Measurements from ENCODE around the gene ZNF804B. TPM values are rescaled to one million over a fixed set of nuclear protein-coding genes. Genes with fewer than 3 reads are reported as not detected.

The ZNF804B gene
- total RNA-seq, 1 donor from 2014 or later: not detected

DNA sequence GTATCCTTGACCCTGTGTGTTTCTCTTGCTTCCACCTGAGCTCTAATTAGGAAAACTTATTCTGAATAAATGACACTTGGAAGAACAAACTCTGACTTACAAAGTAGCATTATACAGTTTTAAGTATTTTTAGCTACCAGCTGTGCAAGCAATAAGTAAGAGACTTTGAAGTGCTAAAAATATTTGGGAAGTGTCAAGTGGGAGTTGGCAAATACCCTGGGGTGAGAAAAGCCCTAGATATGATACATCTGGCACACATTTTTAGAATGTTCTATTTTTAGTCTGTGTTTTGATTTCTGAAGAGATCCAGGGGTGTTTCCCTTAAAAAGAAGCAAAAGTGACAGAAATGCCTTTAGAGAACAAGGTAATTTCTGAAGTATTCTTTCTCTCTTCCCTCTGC is 168.8 kb downstream of the ZNF804B start:
- no peaks in the 10 kb centered on the region for H3K9me3 Mint-ChIP-seq
- Histone ChIP-seq H3K79me2 (ENCODE audit: low read depth) (no peaks in the 10 kb centered on the region), H3K4me1 (no peaks in the 10 kb centered on the region), H3K27ac (no peak overlapping the region), H3K9me3 (ENCODE audit: low read depth) (no peaks in the 10 kb centered on the region), H3K9ac (no peak overlapping the region), H3F3A (ENCODE audit: low read depth) (no peaks in the 10 kb centered on the region), H3K27me3 (no peaks in the 10 kb centered on the region), H3K4me2 (no peak overlapping the region), H2AFZ (replicated peaks) (no peak overlapping the region), H3K36me3 (no peaks in the 10 kb centered on the region), H3K4me3 (no peak overlapping the region), H4K20me1 (ENCODE audit: low read depth) (no peaks in the 10 kb centered on the region)
- H3K36me3 Mint-ChIP-seq: no peaks in the 10 kb centered on the region
- H3K4me3 Mint-ChIP-seq: no peak overlapping the region
- no peaks in the 10 kb centered on the region for H3K27me3 Mint-ChIP-seq (ENCODE audit: insufficient read depth, low read depth)
- no peaks in the 10 kb centered on the region for H3K4me1 Mint-ChIP-seq
- H3K27ac Mint-ChIP-seq: no peak overlapping the region
- TF ChIP-seq EZH2phosphoT487 (IDR thresholded peaks at IDR 0.05): no peak
- TF ChIP-seq, protein P1, sequence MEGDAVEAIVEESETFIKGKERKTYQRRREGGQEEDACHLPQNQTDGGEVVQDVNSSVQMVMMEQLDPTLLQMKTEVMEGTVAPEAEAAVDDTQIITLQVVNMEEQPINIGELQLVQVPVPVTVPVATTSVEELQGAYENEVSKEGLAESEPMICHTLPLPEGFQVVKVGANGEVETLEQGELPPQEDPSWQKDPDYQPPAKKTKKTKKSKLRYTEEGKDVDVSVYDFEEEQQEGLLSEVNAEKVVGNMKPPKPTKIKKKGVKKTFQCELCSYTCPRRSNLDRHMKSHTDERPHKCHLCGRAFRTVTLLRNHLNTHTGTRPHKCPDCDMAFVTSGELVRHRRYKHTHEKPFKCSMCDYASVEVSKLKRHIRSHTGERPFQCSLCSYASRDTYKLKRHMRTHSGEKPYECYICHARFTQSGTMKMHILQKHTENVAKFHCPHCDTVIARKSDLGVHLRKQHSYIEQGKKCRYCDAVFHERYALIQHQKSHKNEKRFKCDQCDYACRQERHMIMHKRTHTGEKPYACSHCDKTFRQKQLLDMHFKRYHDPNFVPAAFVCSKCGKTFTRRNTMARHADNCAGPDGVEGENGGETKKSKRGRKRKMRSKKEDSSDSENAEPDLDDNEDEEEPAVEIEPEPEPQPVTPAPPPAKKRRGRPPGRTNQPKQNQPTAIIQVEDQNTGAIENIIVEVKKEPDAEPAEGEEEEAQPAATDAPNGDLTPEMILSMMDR (IDR thresholded peaks at IDR 0.05): no peak
- TF ChIP-seq EZH2 (IDR thresholded peaks at IDR 0.05): no peak
- DNase-seq (ENCODE audit: low spot score): no peak

DNA sequence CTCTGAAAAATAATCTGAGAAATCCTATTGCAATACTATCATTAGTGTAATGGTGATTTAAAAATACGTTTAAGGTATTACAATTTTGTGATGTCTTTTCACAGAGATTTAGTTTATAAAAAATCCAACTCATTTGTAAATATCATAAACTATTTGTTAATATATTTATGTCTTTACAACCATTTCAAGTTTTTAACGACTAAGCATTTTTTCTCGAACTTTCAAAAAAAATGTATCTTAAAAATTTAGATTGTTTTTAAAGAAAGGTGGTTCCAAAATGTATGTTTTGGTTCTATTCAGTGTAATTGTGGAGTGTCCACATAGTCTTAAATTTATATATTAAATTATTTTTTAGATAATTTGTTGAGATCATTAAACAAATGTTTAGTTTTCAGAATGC is 170.2 kb downstream of the ZNF804B start:
- Mint-ChIP-seq H3K4me3 (no peak overlapping the region), H3K36me3 (no peaks in the 10 kb centered on the region), H3K4me1 (no peaks in the 10 kb centered on the region), H3K27me3 (ENCODE audit: insufficient read depth, low read depth) (no peaks in the 10 kb centered on the region), H3K9me3 (no peaks in the 10 kb centered on the region), H3K27ac (no peak overlapping the region)
- H3K4me2 ChIP-seq: no peak overlapping the region
- H3K9ac ChIP-seq: no peak overlapping the region
- no peak overlapping the region for H3K27ac ChIP-seq
- DNase-seq (ENCODE audit: low spot score): no peak
- H3K4me3 ChIP-seq: no peak overlapping the region
- no peak overlapping the region for H2AFZ ChIP-seq (replicated peaks)
- no peaks in the 10 kb centered on the region for H3K27me3 ChIP-seq
- H3K36me3 ChIP-seq: no peaks in the 10 kb centered on the region
- H3K9me3 ChIP-seq (ENCODE audit: low read depth): no peaks in the 10 kb centered on the region
- H3K4me1 ChIP-seq: no peaks in the 10 kb centered on the region
- no peaks in the 10 kb centered on the region for H3F3A ChIP-seq (ENCODE audit: low read depth)
- TF ChIP-seq, protein P1 (IDR thresholded peaks at IDR 0.05): no peak
- TF ChIP-seq EZH2 (IDR thresholded peaks at IDR 0.05) (no peak), EZH2phosphoT487 (IDR thresholded peaks at IDR 0.05) (no peak)
- no peaks in the 10 kb centered on the region for H3K79me2 ChIP-seq (ENCODE audit: low read depth)
- no peaks in the 10 kb centered on the region for H4K20me1 ChIP-seq (ENCODE audit: low read depth)

DNA sequence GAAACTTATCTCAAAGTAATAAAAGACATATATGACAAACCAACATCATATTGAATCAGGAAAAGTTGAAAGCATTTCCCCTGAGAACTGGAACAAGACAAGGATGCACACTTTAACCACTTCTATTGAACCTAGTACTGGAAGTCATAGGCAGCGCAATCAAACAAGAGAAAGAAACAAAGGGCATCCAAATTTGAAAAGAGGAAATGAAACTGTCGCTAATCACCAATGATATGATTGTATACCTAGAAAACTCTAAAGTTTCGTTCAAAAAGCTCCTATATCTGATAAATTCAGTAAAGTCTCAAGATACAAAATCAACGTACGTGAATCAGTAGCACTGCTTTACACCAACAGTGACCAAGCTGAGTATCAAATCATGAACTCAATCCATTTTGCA is 173.8 kb downstream of the ZNF804B start:
- Histone ChIP-seq H3K79me2 (ENCODE audit: low read depth) (no peaks in the 10 kb centered on the region), H3K36me3 (no peaks in the 10 kb centered on the region), H3K4me3 (no peak overlapping the region), H3F3A (ENCODE audit: low read depth) (no peaks in the 10 kb centered on the region), H3K9ac (no peak overlapping the region), H3K4me2 (no peak overlapping the region), H4K20me1 (ENCODE audit: low read depth) (no peaks in the 10 kb centered on the region), H3K9me3 (ENCODE audit: low read depth) (no peaks in the 10 kb centered on the region), H2AFZ (replicated peaks) (no peak overlapping the region), H3K27ac (no peak overlapping the region), H3K27me3 (no peaks in the 10 kb centered on the region), H3K4me1 (no peaks in the 10 kb centered on the region)
- TF ChIP-seq EZH2 (IDR thresholded peaks at IDR 0.05) (no peak), EZH2phosphoT487 (IDR thresholded peaks at IDR 0.05) (no peak)
- TF ChIP-seq, protein P1 (IDR thresholded peaks at IDR 0.05): no peak
- Mint-ChIP-seq H3K27me3 (ENCODE audit: insufficient read depth, low read depth) (no peaks in the 10 kb centered on the region), H3K4me3 (no peak overlapping the region), H3K4me1 (peaks cover 5% of the 10 kb centered on the region), H3K27ac (no peak overlapping the region), H3K36me3 (no peaks in the 10 kb centered on the region), H3K9me3 (no peaks in the 10 kb centered on the region)
- no peak for DNase-seq (ENCODE audit: low spot score)

Data from neural progenitor cell (in vitro differentiated cells).